Left ventricle myocardium superior (tissue), 1 donor: ENCODE measurements around the gene SLC3A2. TPM values are rescaled to one million over a fixed set of nuclear protein-coding genes. Genes with fewer than 3 reads are reported as not detected.
"Not testable (repeated sequence)": the region's sequence is repeated elsewhere in the genome, so short reads cannot be mapped to it uniquely, and the experiment has no call there.

Experiments used
- ATAC-seq: fragments of 200-7000 bp; cut with Tn5 transposase; one replicate; pipeline ENCODE4 v1.9.1; 2020; ENCODE audit warnings: mild to moderate bottlenecking, moderate library complexity
- DNase-seq: peaks from one replicate; pipeline ENCODE4 v3.0.0-alpha.2; 2020
- intact Hi-C: fragments of 100-400 bp; cut with micrococcal nuclease; formaldehyde crosslinking; loops from one replicate; pipeline ENCODE4 v1.11.0; 2022
- total RNA-seq: library from RNA; stranded (reverse); fragmentation: NEBNext Ultra II Directional; extraction: Animal tissue kit (Norgen Biotek cat#: 25700); gene quantifications from one replicate; pipeline ENCODE4 v1.2.1, GENCODE V29; 2021
- donor health status: DM: no; HTN: yes; CAD: no; lungs with severe emphysema.

Gene SLC3A2
- total RNA-seq, 1 donor from 2014 or later: 36.4 TPM

DNA sequence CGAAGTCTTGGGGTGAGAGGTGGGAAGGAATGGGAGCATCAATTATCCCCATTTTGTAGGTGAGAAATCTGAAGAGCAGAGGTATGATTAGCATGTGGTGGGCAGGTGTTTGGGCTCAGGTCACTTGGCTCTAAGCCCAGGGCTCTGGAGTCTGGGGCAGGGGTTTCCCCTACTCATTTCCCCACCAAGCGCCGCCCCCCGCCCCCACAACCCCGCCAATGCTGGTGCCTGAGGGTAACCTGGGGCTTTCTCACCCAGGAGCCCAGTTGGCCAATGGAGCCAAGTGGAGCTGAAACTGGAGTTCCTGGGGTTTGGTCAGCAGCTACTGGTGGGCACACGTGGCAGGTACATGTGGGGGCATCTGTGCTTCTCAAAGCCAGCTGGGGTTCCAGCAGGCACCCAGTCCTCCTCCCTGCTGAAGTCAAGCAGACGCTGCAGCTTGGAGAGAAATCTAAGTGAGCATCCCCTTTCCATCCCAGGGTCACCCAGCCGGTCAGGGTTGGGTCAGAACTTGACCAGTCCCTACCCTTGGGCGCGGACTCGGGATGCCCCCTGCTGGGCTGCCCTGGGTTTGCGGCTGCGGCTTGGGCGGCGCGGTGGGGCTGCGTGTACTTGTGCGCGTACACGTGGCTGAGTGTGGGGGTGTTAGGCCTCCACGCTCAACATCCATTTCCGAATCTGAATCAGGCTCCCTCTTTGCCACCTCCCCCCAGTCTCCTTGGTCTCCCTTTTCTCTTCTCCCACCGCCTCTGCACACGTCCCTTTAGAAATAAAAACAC, 42.1 kb downstream of the SLC3A2 start:
- no peak for DNase-seq
- intact Hi-C loops: no loop called here
- ATAC-seq: no peak

DNA sequence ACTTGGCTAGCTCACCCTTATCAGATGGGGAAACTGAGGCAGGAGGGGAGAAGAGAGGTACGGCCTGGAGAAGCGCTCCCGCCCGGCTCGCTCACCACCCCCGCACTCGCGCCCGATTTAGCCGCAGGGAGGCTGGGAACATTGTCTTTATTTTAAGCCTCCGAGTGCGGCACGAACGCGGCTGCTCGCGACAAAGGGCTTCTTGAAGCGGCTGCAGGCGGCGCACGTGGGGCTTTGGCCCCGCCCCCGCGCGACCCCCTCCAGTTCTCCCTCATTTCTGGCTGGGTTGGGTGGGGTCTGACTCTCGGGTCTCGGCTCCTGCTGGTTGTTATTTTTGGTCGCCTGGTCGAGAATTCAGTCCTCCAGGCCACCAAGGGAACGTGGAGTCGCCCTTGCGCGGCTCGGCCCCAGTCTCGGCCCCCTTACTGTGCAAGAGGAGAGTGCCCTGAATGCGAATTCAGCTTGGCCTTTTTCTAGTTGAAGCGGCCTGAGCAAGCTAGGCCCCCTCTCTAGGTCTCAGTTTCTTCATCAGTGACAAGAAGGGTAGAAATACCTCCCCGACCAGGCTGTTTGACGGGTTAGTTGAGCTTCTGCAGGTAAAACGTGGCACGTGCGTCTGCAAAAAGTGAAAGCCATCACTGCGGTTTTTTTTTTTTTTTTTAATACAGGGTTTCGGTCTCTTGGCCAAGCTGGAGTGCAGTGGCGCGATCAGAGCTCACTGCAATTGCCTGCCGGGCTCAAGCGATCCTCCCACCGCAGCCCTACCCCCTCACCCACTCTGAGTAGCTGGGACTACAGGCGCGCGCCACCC, 43.1 kb downstream of the SLC3A2 start:
- DNase-seq (peak; percentile 48), ATAC-seq (peak; percentile 41)
- intact Hi-C loops: no loop called here

DNA sequence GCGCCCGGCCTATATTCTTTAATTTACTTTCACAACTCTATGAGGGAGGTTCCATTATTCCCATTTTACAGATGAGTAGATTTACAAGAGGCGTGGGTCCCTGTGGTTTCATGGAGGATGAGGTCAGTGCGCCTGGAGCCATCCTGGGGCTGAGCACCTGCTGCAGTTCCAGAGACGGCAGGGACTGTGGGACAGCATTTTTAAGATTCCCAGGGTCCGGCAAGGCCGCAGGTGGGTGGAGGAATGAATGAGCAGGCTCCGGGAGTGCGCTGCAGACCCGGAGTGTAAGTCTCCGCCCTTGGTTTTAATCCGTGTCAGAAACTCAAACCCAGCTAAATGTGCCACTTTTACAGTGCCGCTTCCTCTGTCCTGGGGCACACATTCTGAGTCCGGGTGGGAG, 44.6 kb downstream of the SLC3A2 start:
- DNase-seq (no peak), ATAC-seq (no peak)
- intact Hi-C loops: no loop called here

DNA sequence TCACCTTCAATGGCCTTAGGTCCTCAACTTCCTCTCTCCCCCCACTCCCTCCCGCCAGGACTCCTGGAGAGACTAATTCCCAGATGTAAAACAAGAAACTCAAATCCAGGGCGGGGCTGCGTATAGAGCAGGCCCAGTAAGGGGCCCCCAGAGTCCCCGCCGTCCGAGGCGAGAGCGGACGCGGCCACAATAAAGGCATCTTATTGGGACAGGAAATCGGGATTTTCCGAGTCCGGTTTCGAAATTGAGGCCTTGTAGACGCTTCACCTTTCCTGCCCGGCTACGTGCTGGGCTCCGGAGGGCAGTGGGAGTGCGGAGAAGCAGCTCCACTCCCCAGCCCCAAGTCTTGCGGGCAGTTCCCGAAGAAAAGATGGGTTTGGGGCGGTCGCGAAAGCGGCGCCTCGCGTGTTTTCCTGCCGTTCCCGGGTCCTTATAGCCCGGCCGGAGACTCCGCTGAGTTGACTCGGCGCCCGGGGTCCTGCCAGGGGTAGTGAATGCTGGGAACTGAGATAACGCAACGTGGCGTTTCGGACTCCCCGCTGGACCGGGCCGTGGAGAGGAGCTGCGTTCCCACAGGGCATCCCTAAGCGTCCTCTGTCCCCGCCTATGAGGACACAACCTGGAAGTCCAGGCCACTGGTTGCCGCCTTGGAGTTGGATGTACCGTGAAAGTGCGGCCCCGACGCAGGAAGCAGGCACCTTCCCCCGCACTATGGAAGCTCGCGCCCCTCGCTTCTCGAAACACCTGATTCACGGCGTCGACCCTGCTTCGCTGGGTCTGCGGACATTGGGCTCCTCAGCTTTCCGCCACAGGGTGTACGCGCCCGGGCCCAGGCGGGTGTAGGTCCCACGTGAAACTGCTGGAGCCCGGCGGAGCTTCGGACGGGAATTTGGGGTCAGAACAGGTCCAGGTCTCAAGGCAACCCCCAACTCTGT, 45.3 kb downstream of the SLC3A2 start:
- intact Hi-C loops: no loop called here
- no peak for DNase-seq
- ATAC-seq: peak; percentile 35

DNA sequence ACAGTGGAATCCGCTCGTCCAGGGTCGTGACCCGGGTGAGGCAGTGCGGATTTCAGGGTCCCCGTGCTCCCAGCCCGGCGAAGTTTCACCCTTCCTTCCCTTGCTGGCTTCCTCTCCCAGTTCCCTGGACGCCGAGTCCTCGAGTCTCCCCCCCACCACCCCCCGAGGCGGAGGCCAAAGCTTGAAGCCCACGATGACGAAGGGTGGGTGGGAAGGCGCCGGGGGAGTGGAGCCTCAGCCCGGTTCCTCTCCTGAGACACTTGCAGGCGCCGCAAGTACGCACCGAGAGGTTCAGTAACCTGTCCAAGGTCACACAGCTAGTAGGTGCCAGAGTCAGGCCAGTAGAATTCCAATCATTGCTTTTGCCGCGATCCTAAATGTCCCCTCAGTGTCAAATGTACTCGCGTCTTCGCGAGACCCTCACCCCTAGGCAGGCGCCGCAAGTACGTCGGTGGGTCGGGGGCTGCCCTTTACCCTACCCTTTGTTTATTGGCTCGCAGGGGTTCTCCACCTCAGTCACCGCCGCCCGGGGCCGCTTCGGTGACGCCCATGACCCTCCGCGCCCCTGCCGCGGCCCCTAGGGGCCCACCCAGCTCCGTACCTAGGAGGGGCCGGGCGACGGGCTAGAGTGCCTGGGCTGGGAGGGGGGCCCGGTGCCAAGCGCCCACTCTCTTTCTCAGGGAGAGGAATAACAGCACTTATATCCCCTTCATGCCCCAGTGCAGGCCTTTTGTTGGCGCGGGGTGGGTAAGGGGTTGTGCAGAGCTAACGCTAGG, 46.2 kb downstream of the SLC3A2 start:
- ATAC-seq (no peak), DNase-seq (no peak)
- intact Hi-C loops: no loop called here

DNA sequence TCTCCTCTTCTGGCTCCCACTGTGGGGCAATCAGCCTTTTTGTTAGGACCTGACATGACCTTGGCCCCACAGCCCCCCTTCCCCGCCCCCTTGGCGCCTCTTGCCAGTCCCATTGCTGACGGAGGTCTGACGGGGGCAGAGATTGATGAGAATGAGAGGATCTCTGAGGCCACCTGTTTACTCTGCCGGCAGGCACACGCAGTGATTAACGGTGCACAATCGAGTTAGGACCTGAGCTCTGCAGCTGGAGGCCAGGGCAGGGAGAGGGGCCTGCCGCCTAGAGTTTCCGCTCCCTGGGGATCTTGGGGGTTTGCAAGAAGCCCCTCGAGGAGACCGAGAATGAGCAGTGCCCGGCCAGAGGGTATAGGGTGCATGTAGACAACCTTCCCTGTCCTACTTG, 47.3 kb downstream of the SLC3A2 start:
- intact Hi-C loops: no loop called here
- ATAC-seq (no peak), DNase-seq (no peak)

DNA sequence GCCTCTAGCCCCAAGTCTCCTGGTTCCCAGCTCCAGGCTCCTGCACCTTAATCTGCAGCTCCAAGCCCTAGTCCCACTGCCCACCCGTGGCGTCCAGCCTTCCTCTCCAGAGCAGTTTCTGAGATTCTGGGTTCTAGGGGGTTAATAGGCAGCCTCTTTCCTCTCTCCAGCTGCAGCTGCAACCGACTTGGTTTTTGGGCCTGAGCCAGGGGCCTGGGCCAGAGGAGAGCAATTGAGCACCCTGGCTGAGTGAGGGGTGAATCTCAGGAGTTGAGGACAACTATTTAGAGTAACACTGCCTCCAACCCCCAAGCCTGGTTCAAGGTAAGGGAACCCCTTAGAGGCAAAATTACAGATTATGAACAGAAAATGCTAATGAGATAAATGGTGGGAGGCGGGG, 49.5 kb downstream of the SLC3A2 start:
- intact Hi-C loops: no loop called here
- no peak for DNase-seq

DNA sequence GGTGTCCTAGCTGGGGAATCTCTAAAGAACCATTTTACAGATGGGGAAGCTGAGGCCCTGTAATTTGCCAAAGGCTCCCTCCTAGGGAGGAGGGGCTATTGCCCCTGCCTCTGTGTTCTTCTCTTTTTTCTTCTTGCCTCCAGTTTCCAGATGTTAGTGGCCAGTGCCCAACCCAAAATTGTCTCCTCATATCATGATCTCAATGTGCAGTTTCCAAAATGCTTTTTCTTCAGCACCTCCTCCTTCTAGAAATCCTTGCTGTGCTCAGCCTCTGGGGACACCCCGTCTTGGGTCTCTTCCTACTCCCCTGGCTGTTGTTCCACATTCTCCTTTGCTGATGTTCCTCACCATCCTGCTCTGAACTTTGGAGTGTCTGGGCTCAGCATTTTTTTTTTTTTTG, 50.0 kb downstream of the SLC3A2 start:
- ATAC-seq (no peak), DNase-seq (no peak)
- intact Hi-C loops: no loop called here

More for the DNA sequence above, 49.5 kb downstream of the SLC3A2 start:
- ATAC-seq: no peak

DNA sequence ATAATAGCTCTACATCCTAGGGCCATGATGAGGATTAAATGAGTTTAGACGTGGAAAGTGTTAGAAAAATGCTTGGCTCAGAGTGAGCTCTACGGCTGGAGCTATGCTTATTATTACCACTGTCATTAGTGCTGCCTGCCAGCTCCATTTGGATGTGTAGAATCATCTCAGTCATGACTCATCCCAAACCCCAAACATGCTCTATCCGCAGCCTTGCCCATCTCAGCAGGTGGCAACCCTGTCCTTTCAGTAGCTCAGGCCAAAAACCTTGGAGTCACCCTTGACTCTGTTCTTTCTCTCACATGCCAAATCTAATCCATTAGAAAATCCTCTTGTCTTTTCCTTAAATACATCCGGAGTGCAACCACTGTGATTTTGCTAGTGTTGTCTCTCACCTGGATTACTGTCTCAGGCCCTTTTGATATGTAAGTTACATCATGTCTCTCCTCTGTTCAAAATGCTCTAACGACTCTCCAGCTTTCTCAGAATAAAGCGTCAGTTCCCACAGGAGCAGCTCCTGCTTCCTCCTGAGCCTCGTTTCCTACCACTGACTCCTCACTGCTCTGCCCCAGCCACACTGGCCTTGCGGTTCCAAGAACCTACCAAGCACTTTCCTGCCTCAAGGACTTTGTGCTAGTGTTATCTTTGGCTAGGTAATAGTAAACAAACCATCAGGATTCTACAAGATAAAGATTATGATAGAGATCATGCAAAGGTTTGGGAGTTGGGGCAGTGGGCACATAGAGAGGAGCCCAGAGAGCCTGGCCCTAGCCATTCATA, 51.0 kb downstream of the SLC3A2 start:
- DNase-seq (no peak), ATAC-seq (no peak)
- intact Hi-C loops: no loop called here

DNA sequence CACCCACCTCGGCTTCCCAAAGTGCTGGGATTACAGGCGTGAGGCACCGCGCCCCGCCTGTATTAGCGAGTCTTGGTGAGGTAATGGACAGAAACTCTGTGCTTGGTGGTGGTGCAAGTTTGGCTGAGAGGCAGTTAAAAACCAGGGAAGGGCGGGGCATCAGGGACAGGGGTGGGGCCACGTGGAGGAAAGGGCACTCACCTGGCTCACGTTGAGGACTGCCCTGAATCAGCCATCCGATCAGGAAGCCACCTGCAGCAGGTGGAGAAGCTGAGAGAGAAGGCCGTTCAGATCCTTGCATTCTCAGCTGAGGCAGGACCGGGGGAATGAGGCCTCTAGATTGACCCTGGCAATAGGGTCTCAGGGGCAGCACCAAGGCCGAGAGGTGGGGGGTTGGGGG, 52.6 kb downstream of the SLC3A2 start:
- no peak for DNase-seq
- ATAC-seq: no peak
- intact Hi-C loops: no loop called here

DNA sequence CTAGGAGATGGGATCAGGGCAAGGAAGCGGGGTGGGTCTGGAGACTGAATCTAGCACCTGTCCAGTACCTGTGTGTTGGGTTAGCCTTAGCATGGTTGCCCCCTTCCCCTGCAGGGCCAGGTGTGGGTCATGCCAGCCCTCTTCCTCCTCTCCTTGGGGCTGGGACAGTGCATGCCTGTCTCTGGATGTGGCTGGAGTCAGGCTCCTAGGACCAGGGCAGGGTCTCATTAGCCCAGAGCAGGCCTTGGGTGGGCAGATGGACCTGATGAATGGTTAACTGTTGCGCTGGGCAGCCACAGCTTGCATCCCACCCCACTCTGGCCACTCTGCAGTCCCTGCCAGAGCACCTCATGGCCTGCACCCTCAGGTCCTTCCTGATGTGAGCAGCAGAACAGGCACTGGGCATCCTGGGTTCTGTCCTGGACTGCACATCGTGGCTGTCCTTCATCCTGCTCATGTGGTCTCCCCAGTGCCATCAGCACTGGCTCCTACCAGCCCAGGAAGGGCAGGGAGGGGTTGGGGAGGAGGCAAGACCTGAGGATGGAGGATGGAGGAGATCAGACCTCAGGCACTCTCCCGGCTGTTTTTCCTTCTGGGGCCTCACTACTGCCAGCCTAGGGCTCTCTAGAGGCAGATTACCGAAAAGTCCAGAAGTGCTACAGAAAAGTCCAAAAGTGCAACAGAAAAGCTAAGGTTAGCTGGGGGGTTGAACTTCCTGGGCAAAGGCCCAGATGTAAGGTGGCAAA, 53.2 kb downstream of the SLC3A2 start:
- DNase-seq (no peak), ATAC-seq (no peak)
- intact Hi-C loops: no loop called here

DNA sequence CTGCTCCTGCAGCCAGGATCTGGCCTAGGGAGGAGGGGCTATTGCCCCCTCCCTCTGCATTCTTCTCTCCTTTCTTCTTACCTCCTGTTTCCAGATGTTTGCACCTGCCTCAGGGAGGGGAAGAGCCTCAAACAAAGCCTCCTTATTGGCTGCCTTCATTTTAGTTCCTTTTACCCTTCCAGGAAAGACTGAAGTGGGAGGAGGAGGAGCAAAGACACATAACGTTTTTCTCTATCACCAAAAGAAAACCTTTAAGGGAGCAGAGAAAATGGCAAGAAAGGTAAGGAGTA, 53.7 kb downstream of the SLC3A2 start:
- DNase-seq: no peak
- intact Hi-C loops: no loop called here
- no peak for ATAC-seq

DNA sequence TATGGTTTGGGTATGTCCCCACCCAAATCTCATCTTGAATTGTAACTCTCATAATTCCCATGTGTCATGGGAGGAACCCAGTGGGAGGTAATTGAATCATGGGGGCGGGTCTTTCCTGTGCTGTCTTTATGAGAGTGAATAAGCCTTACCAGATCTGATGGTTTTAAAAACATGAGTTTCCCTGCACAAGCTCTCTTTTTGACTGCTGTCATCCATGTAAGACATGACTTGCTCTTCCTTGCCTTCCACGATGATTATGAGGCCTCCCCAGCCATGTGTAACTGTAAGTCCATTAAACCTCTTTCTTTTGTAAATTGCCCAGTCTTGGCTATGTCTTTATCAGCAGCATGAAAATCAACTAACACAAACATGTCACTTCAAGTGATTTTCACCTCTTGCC, 56.8 kb downstream of the SLC3A2 start:
- ATAC-seq, DNase-seq, intact Hi-C loops: not testable (repeated sequence)

Other genes with a start within 250 kb of the SLC3A2 start
- gene GANAB, start 234.3 kb upstream of the SLC3A2 start, total RNA-seq: 106 TPM
- gene INTS5, start 227.6 kb upstream of the SLC3A2 start, total RNA-seq: 12.0 TPM
- 27.1 TPM for gene C11orf98, start 215.7 kb upstream of the SLC3A2 start, total RNA-seq
- 3.1 TPM for gene CSKMT, start 215.6 kb upstream of the SLC3A2 start, total RNA-seq
- 7.7 TPM for gene UQCC3, start 209.2 kb upstream of the SLC3A2 start, total RNA-seq
- 1.7 TPM for gene LBHD1, start 208.6 kb upstream of the SLC3A2 start, total RNA-seq
- 88.6 TPM for gene UBXN1, start 201.8 kb upstream of the SLC3A2 start, total RNA-seq
- 3.4 TPM for gene LRRN4CL, start 191.4 kb upstream of the SLC3A2 start, total RNA-seq
- 15.2 TPM for gene BSCL2, start 173.5 kb upstream of the SLC3A2 start, total RNA-seq
- not detected for gene GNG3, start 173.2 kb upstream of the SLC3A2 start, total RNA-seq
- gene HNRNPUL2, start 153.4 kb upstream of the SLC3A2 start, total RNA-seq: 35.8 TPM
- 15.1 TPM for gene TTC9C, start 152.4 kb upstream of the SLC3A2 start, total RNA-seq
- gene ZBTB3, start 126.7 kb upstream of the SLC3A2 start, total RNA-seq: 10.1 TPM
- gene POLR2G, start 119.3 kb upstream of the SLC3A2 start, total RNA-seq: 43.5 TPM
- 8.8 TPM for gene TAF6L, start 109.5 kb upstream of the SLC3A2 start, total RNA-seq
- 16.9 TPM for gene TMEM179B, start 93.5 kb upstream of the SLC3A2 start, total RNA-seq
- 21.7 TPM for gene TMEM223, start 88.9 kb upstream of the SLC3A2 start, total RNA-seq
- gene NXF1, start 75.5 kb upstream of the SLC3A2 start, total RNA-seq: 49.6 TPM
- 19.5 TPM for gene STX5, start 48.8 kb upstream of the SLC3A2 start, total RNA-seq
- gene TEX54, start 48.1 kb upstream of the SLC3A2 start, total RNA-seq: not detected
- gene WDR74, start 41.3 kb upstream of the SLC3A2 start, total RNA-seq: 25.8 TPM
- 0.07 TPM for gene CHRM1, start 40.5 kb downstream of the SLC3A2 start, total RNA-seq
- not detected for gene SLC22A6, start 104.1 kb downstream of the SLC3A2 start, total RNA-seq
- gene SLC22A8, start 134.9 kb downstream of the SLC3A2 start, total RNA-seq: not detected